Measurements from ENCODE around the gene RASAL2.
"Not testable (repeated sequence)": the region's sequence is repeated elsewhere in the genome, so short reads cannot be mapped to it uniquely, and the experiment has no call there.

Gene RASAL2

GRCh38 chr1:178109348-178110143 is 15.6 kb downstream of the RASAL2 start:
- DNase-seq (ENCODE audit: low read depth in 1 of 2, low spot score in 1 of 2): no peak

- DNase-seq (ENCODE audit: low read depth in 1 of 2, low spot score in 1 of 2): no peak
Observed at GRCh38 chr1:178115260-178115659, 21.4 kb downstream of the RASAL2 start.

GRCh38 chr1:178118524-178118923 is 24.6 kb downstream of the RASAL2 start:
- no peak for DNase-seq (ENCODE audit: low read depth in 1 of 2, low spot score in 1 of 2)

DNA sequence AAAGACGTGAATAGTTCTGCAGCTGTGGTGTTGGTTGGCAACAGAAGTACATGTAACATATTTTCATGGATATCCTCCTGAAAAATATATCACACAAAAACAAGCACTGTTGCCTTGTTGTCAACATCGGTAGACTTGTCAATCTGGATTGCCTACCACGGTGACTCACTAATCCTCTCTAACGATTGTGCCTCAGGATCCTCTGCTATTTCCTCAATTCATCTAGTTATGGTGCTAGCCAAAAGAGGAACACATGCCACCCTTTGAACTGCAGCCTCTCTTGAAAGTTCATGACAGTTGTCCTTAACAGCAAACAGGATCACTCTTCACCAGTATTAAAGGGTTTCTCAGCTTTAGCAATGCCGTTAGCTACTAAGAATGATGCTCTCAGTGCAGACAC is 25.7 kb downstream of the RASAL2 start:
- no peak for DNase-seq (ENCODE audit: low read depth in 1 of 2, low spot score in 1 of 2)

DNA sequence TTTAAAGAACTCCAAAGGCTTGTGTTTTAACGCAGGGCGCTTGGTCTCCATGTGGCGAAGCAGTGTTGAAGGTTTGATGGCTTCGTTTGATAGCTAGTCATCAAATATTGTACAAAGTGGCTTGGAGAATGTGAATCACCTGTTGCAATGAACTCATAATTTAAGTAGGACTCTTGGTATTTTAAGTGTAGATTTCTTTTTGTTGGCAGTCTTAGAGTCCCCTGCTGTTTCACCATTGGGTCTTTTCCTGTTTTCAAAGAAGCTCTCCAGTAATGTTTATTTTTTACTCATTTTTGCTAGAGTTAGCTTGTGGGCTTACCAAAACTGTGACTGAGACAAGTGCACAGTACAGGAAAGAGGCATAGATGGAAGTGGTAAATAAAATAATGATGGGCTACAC is 26.2 kb downstream of the RASAL2 start:
- DNase-seq (ENCODE audit: low read depth in 1 of 2, low spot score in 1 of 2): no peak

DNA sequence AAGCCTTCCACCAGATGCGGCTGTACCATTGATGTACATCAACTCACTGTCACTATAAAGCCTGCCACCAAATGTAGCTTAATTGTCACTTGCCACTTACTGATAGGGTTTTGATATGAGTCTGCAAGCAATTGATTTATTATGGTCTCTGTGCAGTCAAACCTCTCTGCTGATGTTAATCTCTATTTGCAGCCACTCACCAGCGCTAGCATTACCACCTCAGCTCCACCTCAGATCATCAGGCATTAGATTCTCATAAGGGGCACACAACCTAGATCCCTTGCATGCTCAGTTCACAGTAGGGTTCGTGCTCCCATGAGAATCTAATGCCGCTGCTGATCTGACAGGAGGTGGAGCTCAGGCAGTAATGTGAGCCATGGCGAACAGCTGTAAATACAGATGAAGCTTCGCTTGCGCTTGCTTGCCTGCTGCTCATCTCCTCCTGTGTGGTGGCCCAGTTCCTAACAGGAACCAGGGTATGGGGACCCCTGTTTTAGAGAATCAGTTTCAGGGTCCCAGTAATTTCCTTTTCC is 26.7 kb downstream of the RASAL2 start:
- DNase-seq (ENCODE audit: low read depth in 1 of 2, low spot score in 1 of 2): not testable (repeated sequence)

- DNase-seq (ENCODE audit: low read depth in 1 of 2, low spot score in 1 of 2): no peak
Observed at GRCh38 chr1:178121883-178122282, 28.0 kb downstream of the RASAL2 start.

GRCh38 chr1:178122283-178122682 is 28.4 kb downstream of the RASAL2 start:
- DNase-seq (ENCODE audit: low read depth in 1 of 2, low spot score in 1 of 2): no peak

- DNase-seq (ENCODE audit: low read depth in 1 of 2, low spot score in 1 of 2): no peak
Observed at GRCh38 chr1:178124115-178124514, 30.2 kb downstream of the RASAL2 start.

GRCh38 chr1:178126261-178126660 is 32.4 kb downstream of the RASAL2 start:
- DNase-seq (ENCODE audit: low read depth in 1 of 2, low spot score in 1 of 2): no peak

GRCh38 chr1:178126741-178127185 is 32.9 kb downstream of the RASAL2 start:
- DNase-seq (ENCODE audit: low read depth in 1 of 2, low spot score in 1 of 2): no peak

DNA sequence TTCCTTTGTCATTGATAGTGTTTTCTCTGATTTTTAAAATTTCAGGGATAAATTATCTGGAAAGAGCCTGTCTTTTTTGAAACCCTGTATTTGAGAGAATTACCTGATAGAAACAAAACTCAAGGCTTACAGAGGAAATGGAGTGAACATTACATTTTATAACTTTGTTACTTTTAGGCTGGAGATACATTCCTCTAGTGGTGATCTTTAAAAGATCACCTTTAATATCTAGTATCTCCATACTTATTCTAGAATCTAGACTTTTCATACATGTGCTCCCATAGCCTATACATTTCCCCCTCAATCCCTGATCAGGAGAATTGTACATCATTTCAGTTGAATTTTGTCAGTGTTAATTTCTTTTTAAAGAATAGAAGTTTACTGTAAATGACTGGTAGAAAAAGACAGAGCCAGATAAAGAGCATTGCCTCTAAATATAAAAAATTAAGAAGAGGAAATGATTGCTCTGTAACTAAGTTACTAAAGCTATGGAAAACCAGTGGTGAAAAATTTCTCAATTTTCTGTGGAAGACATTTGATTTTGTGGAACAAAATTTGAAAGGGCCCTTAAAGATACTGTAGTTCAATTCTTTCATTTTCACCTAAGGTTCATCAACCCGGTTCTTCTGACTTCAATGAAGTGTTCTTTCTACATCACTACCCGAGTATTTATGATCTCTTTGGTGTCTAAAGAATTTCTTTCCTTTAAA is 33.7 kb downstream of the RASAL2 start:
- no peak for DNase-seq (ENCODE audit: low read depth in 1 of 2, low spot score in 1 of 2)

- DNase-seq (ENCODE audit: low read depth in 1 of 2, low spot score in 1 of 2): no peak
Observed at GRCh38 chr1:178133239-178133989, 39.5 kb downstream of the RASAL2 start.

DNA sequence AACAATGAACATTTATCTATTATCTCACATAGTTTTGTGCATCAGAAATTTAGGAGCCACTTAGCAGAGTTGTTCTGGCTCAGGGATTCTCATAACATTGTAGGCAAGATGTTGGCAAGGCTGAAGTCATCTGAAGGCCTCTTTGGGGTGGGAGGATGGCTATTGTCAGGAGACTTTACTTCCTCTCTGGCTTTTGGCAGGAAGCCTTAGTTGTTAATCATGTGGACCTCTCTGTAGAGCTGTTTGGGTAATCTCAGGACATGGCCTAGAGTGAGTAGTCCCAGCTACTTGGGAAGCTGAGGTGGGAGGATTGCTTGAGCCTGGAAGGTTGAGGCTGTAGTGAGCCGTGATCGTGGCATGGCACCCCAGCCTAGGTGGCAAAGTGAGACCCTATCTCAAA is 40.2 kb downstream of the RASAL2 start:
- DNase-seq (ENCODE audit: low read depth in 1 of 2, low spot score in 1 of 2): no peak

DNA sequence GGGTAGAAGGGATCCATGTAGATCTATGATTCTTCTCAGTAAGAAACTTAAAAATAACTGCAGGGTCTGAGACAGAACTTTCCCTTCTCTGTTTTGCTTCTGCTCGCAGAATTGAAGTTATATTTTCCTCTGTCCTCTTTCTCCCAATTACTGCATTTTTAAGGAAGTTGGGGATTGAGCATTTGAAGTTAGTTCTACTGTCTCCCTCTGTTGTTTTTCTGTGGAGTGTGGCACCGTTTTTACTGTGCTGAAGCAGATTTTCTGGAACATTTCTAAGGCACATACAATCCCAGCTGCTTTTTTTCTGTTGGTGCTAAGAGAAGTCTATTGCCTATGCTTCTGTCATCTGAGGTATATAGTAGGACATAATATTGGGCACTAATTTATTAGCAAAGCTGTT is 43.3 kb downstream of the RASAL2 start:
- DNase-seq (ENCODE audit: low read depth in 1 of 2, low spot score in 1 of 2): no peak

GRCh38 chr1:178142806-178143205 is 48.9 kb downstream of the RASAL2 start:
- DNase-seq (ENCODE audit: low read depth in 1 of 2, low spot score in 1 of 2): no peak

DNA sequence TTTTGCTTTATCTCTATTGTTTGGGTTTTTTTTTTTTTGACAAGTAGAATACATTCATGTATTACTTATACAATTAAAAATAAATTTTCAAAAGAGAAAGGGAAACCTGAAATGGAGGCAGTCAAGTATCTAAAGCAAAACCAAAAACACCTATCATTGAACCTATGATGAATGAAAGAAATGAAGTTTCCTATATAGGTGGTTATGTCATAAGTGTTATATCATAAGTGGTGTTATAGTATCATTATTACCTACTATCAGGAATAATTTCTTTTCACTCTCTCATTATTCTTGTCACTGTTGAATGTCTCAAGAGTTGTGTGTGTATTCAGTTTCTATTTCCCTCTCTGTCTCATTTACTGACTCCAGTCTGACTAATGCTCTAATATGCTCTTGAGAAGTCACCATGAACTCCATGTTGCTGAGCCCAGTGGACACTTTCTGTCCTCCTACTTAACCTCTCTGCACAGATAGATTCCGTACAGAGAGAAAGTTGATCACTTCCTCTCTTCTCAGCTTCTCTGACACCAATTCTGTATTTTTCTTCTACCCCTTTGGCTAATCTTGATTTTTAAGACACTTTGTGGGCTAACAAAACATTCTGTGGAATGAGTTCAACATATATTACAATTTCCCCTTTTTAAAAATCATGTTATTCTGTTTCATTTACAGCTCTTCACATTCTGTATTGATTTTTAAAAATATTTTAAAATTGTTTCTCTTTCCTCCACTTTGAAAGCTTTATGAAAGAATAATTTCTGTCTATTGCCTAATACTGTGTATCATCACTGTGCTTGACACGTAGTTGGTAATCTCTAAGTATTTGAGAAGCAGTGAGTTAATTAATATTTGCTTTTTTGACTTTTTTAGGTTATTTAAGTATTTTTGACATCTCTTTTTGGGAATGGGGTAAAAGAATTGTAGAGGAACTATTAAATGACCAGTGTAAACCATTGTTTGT is 50.1 kb downstream of the RASAL2 start:
- DNase-seq (ENCODE audit: low read depth in 1 of 2, low spot score in 1 of 2): no peak

GRCh38 chr1:178145605-178146004 is 51.7 kb downstream of the RASAL2 start:
- DNase-seq (ENCODE audit: low read depth in 1 of 2, low spot score in 1 of 2): no peak

DNA sequence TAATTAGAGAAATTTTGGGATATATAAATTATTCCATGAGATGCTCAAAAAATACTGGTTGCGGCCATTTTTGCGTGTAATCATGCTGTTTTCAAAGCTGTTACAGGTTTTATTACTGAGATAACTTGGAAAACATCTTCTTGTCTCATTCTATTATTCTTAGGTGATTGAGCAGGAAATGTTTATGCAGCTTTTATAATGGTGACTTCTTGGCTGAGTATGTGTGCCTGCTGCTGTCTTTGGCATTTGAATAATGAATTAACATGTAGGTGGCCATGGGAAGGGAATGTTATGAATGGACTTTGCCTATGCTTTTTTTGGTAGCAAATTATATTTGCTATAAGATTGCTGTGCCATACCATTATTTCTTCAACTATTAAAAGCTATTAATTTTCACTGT is 52.5 kb downstream of the RASAL2 start:
- no peak for DNase-seq (ENCODE audit: low read depth in 1 of 2, low spot score in 1 of 2)

DNA sequence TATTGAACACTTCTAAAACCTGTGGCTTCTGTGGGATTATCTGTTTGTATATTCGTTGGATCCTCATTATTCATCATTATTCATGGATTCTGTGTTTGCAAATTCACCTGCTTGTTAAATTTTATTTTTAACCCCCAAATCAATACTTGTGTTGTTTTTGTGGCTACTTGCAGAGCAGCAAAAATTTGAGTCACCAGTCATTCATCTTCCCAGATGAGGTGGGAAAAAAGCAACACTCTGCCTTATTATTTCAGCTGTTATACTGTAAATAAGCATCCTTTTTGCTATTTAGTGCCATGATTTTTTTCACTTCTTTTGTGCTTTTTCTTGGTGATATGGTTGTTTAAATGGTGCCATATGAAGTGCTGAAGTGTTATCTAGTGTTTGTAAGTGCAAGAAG is 56.7 kb downstream of the RASAL2 start:
- DNase-seq (ENCODE audit: low read depth in 1 of 2, low spot score in 1 of 2): no peak

Data from stimulated activated CD4-positive, alpha-beta T cell treated with anti-CD3 and anti-CD28 coated beads, Interleukin-15, amount 100 ng/mL, for 1 hour (primary cell).